Dedifferentiated amniotic fluid mesenchymal stem cell (primary cell): ENCODE results near the gene LRRC56.

Source experiments
- DNase-seq: peaks from one replicate; pipeline ENCODE4 v3.0.0-alpha.2; 2016; ENCODE audit errors: extremely low spot score

The LRRC56 gene

GRCh38 chr11:540583-541432 is 3.5 kb downstream of the LRRC56 start:
- no peak for DNase-seq

- DNase-seq, result no peak
These were observed 4.1 kb downstream of the LRRC56 start for GRCh38 chr11:541433-541885.

- DNase-seq, result no peak
These were observed 7.5 kb downstream of the LRRC56 start for GRCh38 chr11:544817-545166.

GRCh38 chr11:545171-545570 is 7.8 kb downstream of the LRRC56 start:
- no peak for DNase-seq

- no peak for DNase-seq
These were observed 11.6 kb downstream of the LRRC56 start for GRCh38 chr11:548700-549603.

GRCh38 chr11:550021-550745 is 12.9 kb downstream of the LRRC56 start:
- no peak for DNase-seq

- DNase-seq, result no peak
These were observed 13.4 kb downstream of the LRRC56 start for GRCh38 chr11:550746-551085.

- DNase-seq, result no peak
These were observed 13.8 kb downstream of the LRRC56 start for GRCh38 chr11:551131-551530.

GRCh38 chr11:551596-551995 is 14.3 kb downstream of the LRRC56 start:
- no peak for DNase-seq

GRCh38 chr11:553083-553987 is 16.0 kb downstream of the LRRC56 start:
- no peak for DNase-seq

- no peak for DNase-seq
These were observed 16.6 kb downstream of the LRRC56 start for GRCh38 chr11:553988-554340.

- DNase-seq, result no peak
These were observed 17.3 kb downstream of the LRRC56 start for GRCh38 chr11:554428-555226.

- DNase-seq, result no peak
These were observed 18.0 kb downstream of the LRRC56 start for GRCh38 chr11:555227-555779.

- DNase-seq, result no peak
These were observed 18.7 kb downstream of the LRRC56 start for GRCh38 chr11:555780-556661.

GRCh38 chr11:556662-557256 is 19.4 kb downstream of the LRRC56 start:
- no peak for DNase-seq

GRCh38 chr11:557328-558132 is 20.2 kb downstream of the LRRC56 start:
- DNase-seq, result no peak

- no peak for DNase-seq
These were observed 21.2 kb downstream of the LRRC56 start for GRCh38 chr11:558503-558902.
